Muscle of leg (tissue), 11 donors: ENCODE measurements around the gene PEAK1. TPM values are rescaled to one million over a fixed set of nuclear protein-coding genes. Genes with fewer than 3 reads are reported as not detected.
A peak's percentile ranks its signal among the peaks of the same experiment; 100 is the strongest.

Experiments
- DNase-seq: peaks from one replicate; pipeline ENCODE4 v3.0.0; 2013
- H3K27ac ChIP-seq: one replicate; pipeline ENCODE4 v1.5.1; 2013; ENCODE audit warnings: mild to moderate bottlenecking, low read length, control low read depth
- H3K27me3 ChIP-seq: one replicate; pipeline ENCODE4 v1.6.1; 2013; ENCODE audit warnings: low read length; ENCODE audit not compliant: control insufficient read depth, insufficient read depth
- H3K36me3 ChIP-seq: one replicate; pipeline ENCODE4 v1.6.1; 2013; ENCODE audit warnings: low read length; ENCODE audit not compliant: control insufficient read depth, insufficient read depth
- H3K4me1 ChIP-seq: one replicate; pipeline ENCODE4 v1.6.1; 2013; ENCODE audit warnings: low read length; ENCODE audit not compliant: control insufficient read depth, insufficient read depth
- H3K4me3 ChIP-seq: one replicate; pipeline ENCODE4 v1.5.1; 2013; ENCODE audit warnings: low read length, control low read depth
- H3K9me3 ChIP-seq: replicated peaks from 2 replicates; pipeline ENCODE4 v1.6.1; 2013; ENCODE audit warnings: low read depth, low read length; ENCODE audit not compliant: control insufficient read depth
- WGBS: methylation state at CpG from one replicate; pipeline ENCODE4 v1.1.5; 2013; ENCODE audit warnings: missing lambda C conversion rate; ENCODE audit not compliant: insufficient coverage; 5-methylcytosine and 5-hydroxymethylcytosine counted together
- polyA plus RNA-seq, 8 donors: library from polyadenylated mRNA; unstranded; fragments of 120-200 nt; gene quantifications; one replicate each; pipeline versions ENCODE4 v1.2.1 to v1.2.3, GENCODE V29; 2013; ENCODE audit warnings: inconsistent platforms in 1 of 8, low replicate concordance in 1 of 8; ENCODE audit not compliant: insufficient read length in 8 of 8, insufficient read depth in 1 of 8
- total RNA-seq: library from RNA; stranded (reverse); fragments of 120-200 nt; gene quantifications from one replicate; pipeline ENCODE4 v1.2.4, GENCODE V29; 2013

The PEAK1 gene
- total and polyA plus RNA-seq, 9 donors: 19.9 to 43.7 (median 35.1) TPM

DNA sequence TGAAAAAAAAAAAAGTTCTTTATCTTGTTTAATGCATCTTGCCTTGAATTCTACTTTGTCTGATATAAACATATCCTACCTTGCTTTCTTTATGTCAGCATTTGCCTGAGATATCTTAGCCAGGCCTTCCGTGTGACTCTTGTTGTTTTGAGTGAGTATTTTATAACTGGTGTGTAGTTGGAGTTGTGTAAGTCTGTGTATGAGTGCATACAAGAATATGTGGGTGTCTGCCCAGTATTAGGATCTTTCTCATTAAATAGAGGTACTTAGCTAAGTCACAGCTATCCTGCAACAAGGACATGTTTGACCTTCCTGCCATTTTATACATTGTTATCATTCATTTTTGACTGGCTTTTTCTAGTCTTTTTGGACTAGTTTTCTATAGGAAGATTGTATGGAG is 326.5 kb downstream of the PEAK1 start:
- no CpG with 5 or more reads among the region's 1 CpG for WGBS
- H3K27ac ChIP-seq: no peak overlapping the region
- no peaks in the 10 kb centered on the region for H3K9me3 ChIP-seq
- H3K4me3 ChIP-seq: no peak overlapping the region
- H3K4me1 ChIP-seq: peaks cover 5% of the 10 kb centered on the region
- H3K27me3 ChIP-seq: no peaks in the 10 kb centered on the region
- H3K36me3 ChIP-seq: no peaks in the 10 kb centered on the region
- DNase-seq: no peak

DNA sequence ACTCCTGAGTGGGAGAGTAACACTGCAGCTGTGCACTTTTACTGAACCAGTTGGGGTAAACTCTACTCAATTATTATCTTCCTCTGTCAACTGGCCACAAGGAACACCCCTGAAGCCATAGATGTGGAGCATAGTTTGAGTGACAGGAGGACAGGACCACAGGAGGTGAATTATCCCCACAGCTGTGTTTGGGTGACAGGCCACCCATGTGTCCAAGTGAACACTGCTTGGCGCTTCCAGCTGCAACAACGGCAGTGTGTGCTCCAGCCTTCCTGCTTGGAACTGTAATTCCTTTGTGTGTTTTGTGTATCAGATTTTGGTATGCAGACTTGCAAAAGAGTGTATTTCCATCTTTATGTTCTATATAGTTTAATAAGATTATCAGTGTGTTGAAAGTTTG is 328.8 kb downstream of the PEAK1 start:
- DNase-seq: no peak
- H3K4me1 ChIP-seq: no peaks in the 10 kb centered on the region
- no peaks in the 10 kb centered on the region for H3K9me3 ChIP-seq
- no peaks in the 10 kb centered on the region for H3K27me3 ChIP-seq
- H3K27ac ChIP-seq: no peak overlapping the region
- H3K36me3 ChIP-seq: no peaks in the 10 kb centered on the region
- H3K4me3 ChIP-seq: no peak overlapping the region
- no CpG with 5 or more reads among the region's 2 CpGs for WGBS

DNA sequence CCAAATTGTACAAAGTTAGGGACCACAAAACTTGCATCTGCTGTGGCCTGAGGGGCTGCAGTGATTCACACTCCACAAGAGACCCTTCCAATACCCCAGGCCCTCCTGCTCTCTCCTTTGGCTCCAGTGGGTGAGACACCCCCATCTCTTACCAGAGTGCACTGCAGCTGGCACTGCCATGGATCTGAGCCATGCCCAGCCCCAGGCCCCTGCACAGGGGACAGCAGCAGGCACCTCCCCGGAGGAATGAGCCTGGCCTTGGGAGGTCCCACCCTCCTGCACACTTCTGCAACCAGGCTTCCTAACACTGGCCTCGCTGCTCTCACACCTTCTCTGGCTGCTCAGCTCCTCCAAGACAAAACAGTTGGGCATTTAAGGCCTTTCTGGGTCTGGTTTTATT is 332.7 kb downstream of the PEAK1 start:
- no peak overlapping the region for H3K27ac ChIP-seq
- no peaks in the 10 kb centered on the region for H3K27me3 ChIP-seq
- no peak for DNase-seq
- H3K4me1 ChIP-seq: peaks cover 4% of the 10 kb centered on the region
- WGBS: 82% methylated on average over 1 of the region's 2 CpGs
- H3K4me3 ChIP-seq: no peak overlapping the region
- no peaks in the 10 kb centered on the region for H3K9me3 ChIP-seq
- H3K36me3 ChIP-seq: no peaks in the 10 kb centered on the region

DNA sequence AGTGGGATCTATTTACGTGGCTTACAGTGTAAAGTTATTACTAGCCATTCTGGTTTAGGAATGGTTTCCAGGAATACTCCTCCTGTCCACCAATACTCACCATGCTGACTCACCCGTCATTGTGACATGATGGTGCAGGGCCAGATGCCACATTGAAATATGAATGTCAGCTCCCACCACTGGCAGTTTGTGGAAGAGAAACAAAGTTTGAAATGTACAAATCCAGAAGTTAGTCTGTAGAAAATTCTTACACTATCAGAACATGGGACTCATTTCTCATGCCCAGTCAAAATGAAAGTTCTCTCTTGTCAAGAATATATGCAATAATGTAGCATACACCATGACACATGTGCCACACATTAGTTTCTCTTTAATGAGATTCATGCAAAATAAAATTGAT is 334.6 kb downstream of the PEAK1 start:
- no peaks in the 10 kb centered on the region for H3K9me3 ChIP-seq
- DNase-seq: no peak
- no peaks in the 10 kb centered on the region for H3K27me3 ChIP-seq
- H3K27ac ChIP-seq: no peak overlapping the region
- H3K36me3 ChIP-seq: no peaks in the 10 kb centered on the region
- peaks cover 4% of the 10 kb centered on the region for H3K4me1 ChIP-seq
- no peak overlapping the region for H3K4me3 ChIP-seq
- no CpG with 5 or more reads among the region's 2 CpGs for WGBS

DNA sequence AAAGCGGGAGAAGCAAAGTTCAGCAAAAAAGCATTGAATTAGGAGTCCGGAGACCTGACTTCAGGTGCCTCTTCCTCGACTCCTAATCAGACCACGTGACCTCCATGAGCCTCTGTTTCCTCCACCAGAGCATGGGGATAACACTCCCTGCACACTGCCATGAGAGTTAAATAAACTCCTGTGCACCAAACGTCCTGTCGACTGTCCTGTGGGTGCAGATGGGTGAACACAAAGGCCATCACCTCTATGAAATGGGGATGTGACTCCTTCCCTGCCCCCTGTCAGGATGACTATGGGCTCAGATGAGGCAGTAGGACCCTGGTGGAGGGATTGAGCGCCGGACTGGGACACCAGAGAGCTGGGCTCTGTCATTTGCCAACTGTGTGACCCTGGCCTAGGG is 335.5 kb downstream of the PEAK1 start:
- H3K4me3 ChIP-seq: no peak overlapping the region
- no peak overlapping the region for H3K27ac ChIP-seq
- WGBS: 93% methylated on average over 6 of the region's 8 CpGs
- no peaks in the 10 kb centered on the region for H3K36me3 ChIP-seq
- H3K27me3 ChIP-seq: no peaks in the 10 kb centered on the region
- no peak for DNase-seq
- H3K9me3 ChIP-seq: no peaks in the 10 kb centered on the region
- H3K4me1 ChIP-seq: peaks cover 4% of the 10 kb centered on the region

DNA sequence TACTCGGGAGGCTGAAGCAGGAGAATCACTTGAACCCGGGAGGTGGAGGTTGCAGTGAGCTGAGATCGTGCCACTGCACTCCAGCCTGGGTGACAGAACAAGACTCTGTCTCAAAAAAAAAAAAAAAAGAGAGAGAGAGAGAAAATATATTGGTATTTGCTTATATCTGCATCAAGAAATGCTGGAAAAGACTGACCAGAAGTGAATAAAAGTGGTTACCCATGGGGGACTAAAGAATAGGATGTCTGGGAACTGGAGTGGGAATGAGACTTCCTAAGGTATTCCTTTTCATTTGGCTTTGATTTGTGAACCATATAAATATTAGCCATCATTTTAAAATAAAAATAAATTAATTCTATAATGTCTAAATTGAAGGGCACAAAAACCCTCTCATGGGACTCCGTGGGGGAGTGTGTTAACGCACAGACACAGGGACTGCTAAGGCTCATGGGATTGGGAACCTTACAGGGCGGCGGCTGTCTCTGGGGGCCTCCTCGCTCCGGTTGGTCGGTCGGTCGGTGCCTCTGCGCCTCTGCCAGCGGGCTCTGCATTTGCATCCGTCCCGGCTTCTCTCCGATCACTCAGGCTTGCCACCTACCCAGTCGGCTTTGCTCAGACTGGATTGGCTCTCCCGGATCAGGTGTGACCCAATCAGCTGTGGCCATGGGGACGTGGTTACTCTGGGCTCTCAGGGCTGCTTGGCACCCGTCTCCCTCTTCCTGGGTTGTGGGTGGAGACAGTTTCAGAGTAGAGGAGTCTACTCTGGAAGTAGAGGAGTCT is 336.3 kb downstream of the PEAK1 start:
- WGBS: 12% methylated on average over 21 of the region's 21 CpGs
- peaks cover 4% of the 10 kb centered on the region for H3K4me1 ChIP-seq
- H3K27me3 ChIP-seq: no peaks in the 10 kb centered on the region
- H3K27ac ChIP-seq: no peak overlapping the region
- H3K4me3 ChIP-seq: peak overlapping the region; percentile 9
- DNase-seq: peak; percentile 58
- no peaks in the 10 kb centered on the region for H3K9me3 ChIP-seq
- no peaks in the 10 kb centered on the region for H3K36me3 ChIP-seq

DNA sequence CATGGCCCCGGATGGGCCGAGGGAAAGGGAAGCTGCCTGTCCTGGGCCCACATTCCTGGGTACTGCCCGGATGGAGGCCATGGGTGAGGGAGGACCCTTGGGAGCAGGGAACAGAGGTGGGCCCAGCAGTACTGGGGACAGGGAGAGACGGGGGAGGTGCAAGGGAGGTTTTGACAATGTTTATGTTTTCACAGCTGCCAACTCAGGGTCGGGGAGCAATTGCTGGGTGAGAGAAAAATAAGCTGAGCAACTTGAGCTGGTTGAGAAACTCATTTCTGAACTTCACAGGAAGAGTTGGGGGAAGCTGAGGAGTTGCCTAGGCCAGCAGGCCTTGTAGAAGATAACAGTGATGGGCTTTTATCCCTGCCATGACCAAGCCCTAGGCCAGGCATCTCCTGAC is 337.9 kb downstream of the PEAK1 start:
- Histone ChIP-seq H3K9me3 (no peaks in the 10 kb centered on the region), H3K4me1 (peaks cover 4% of the 10 kb centered on the region), H3K27ac (no peak overlapping the region), H3K36me3 (no peaks in the 10 kb centered on the region), H3K4me3 (no peak overlapping the region), H3K27me3 (no peaks in the 10 kb centered on the region)
- WGBS: 75% methylated on average over 5 of the region's 5 CpGs
- DNase-seq: no peak

DNA sequence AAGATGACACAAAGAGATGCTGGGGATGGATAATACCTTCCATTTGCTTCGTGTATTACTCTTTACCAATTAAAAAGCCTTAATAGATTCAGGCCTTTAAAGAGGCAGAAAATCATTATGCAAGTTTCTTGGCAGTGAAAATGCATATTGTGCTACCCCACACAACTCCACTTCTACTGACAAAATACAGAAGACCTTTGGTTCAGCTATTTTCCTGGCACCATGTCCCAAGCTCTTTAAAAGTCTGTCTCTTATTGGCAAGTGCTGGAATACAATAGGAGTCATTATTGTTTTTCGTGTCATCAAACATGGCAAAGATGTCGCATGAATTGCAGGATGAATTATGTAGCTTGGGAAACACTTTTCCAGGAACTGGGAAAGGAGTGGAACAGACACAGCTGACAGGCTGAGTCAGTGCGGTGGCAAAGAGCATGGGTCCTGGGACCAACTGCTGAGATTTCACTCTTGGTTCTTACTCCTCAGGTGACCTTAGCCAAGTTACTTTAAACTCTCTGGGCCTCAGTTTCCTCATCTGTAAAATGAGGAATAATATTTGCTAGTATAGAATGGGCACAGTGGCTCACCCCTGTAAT is 343.5 kb downstream of the PEAK1 start:
- Histone ChIP-seq H3K4me1 (peaks cover under 1% of the 10 kb centered on the region), H3K27me3 (peaks cover 4% of the 10 kb centered on the region), H3K27ac (no peak overlapping the region), H3K36me3 (no peaks in the 10 kb centered on the region), H3K9me3 (no peaks in the 10 kb centered on the region), H3K4me3 (no peak overlapping the region)
- no peak for DNase-seq
- WGBS: 72% methylated on average over 2 of the region's 4 CpGs

DNA sequence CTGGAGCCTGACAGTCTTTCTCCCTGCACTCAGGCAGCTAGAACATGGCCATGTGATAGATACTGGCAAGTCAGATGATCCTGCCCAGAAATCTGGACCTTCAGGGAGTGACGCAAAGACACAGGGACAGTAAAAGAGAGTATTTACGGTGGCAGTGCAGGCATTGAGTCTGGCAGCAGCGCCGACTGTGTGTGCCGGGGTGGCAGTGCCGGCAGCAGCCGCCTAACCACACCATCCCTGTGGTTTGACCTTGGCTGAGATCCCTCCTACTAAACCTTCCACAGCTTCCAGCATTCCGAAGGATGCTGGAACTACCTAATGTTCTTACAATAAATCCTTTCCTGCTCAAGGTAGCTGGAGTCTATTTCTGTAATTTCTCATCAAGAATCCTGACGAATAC is 344.4 kb downstream of the PEAK1 start:
- H3K27me3 ChIP-seq: peaks cover 4% of the 10 kb centered on the region
- WGBS: 60% methylated on average over 2 of the region's 9 CpGs
- H3K27ac ChIP-seq: no peak overlapping the region
- H3K4me3 ChIP-seq: no peak overlapping the region
- no peaks in the 10 kb centered on the region for H3K36me3 ChIP-seq
- DNase-seq: no peak
- no peaks in the 10 kb centered on the region for H3K9me3 ChIP-seq
- peaks cover 4% of the 10 kb centered on the region for H3K4me1 ChIP-seq

DNA sequence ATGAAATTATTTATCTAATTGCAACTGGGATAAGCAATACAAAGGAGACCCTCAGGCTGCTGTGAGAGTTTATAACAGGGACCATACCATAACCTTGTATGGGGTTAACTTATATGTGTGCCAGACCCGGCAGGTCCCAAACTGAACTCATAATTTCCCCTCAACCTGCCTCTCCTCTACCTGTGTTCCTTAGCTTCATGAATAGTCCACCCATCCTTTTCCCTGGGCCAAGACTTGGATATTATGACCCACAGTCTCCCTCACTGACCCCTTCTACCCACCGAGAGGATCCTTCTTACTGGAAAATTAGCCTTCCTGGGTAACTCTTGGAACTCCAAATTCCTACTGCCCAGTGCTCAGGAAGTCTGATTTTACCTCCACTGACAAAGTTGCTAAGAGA is 345.6 kb downstream of the PEAK1 start:
- Histone ChIP-seq H3K9me3 (no peaks in the 10 kb centered on the region), H3K4me3 (no peak overlapping the region), H3K36me3 (peaks cover 3% of the 10 kb centered on the region), H3K27me3 (peaks cover 4% of the 10 kb centered on the region), H3K27ac (no peak overlapping the region), H3K4me1 (peaks cover 10% of the 10 kb centered on the region)
- DNase-seq: no peak
- WGBS: 37% methylated on average over 2 of the region's 2 CpGs
